Calu3 (cell line): ENCODE results near the gene CHMP2A. TPM values are rescaled to one million over a fixed set of nuclear protein-coding genes. Genes with fewer than 3 reads are reported as not detected.
A peak's percentile ranks its signal among the peaks of the same experiment; 100 is the strongest.

Source experiments
- BruUV-seq: library from RNA; stranded (reverse); fragments of 400-500 nt; replicated peaks from 2 replicates; lab custom pipeline; 2021; lab: Mats Ljungman, UMichigan
- CTCF ChIA-PET: fragments of 300-600 bp; sonication (Branson Sonifier 250); formaldehyde crosslinking; loops from one replicate; lab custom pipeline; 2022; ENCODE audit warnings: antibody characterized with exemption; lab: Charles Lee
- DNase-seq: peaks from one replicate; pipeline ENCODE4 v3.0.0; 2022
- H3K27ac Mint-ChIP-seq: one replicate; pipeline ENCODE4 v1.8.0; 2022; ENCODE audit warnings: mixed read lengths; ENCODE audit not compliant: unreplicated experiment
- H3K27me3 Mint-ChIP-seq: one replicate; pipeline ENCODE4 v1.8.0; 2022; ENCODE audit warnings: mixed read lengths; ENCODE audit not compliant: unreplicated experiment
- H3K36me3 Mint-ChIP-seq: one replicate; pipeline ENCODE4 v1.8.0; 2022; ENCODE audit warnings: mild to moderate bottlenecking, moderate library complexity, mixed read lengths; ENCODE audit not compliant: insufficient read depth, unreplicated experiment
- H3K4me1 Mint-ChIP-seq: one replicate; pipeline ENCODE4 v1.8.0; 2022; ENCODE audit warnings: mild to moderate bottlenecking, low read depth, mixed read lengths; ENCODE audit not compliant: unreplicated experiment
- H3K4me3 Mint-ChIP-seq: one replicate; pipeline ENCODE4 v1.8.0; 2022; ENCODE audit warnings: mild to moderate bottlenecking, low read depth, moderate library complexity, mixed read lengths; ENCODE audit not compliant: unreplicated experiment
- H3K9me3 Mint-ChIP-seq: one replicate; pipeline ENCODE4 v1.8.0; 2022; ENCODE audit warnings: low read depth, mixed read lengths; ENCODE audit not compliant: unreplicated experiment
- intact Hi-C: fragments of 100-400 bp; cut with micrococcal nuclease; formaldehyde crosslinking; loops from one replicate; pipeline ENCODE4 v1.10.0; 2022; ENCODE audit not compliant: unreplicated experiment
- total RNA-seq: library from RNA; stranded (reverse); gene quantifications from 2 replicates; pipeline ENCODE4 v1.2.3, GENCODE V29; 2022
- TF ChIP-seq, protein P1 (sequence below): fragments of 200-600 bp; IDR thresholded peaks from one replicate; pipeline ENCODE4 v1.8.0; 2022; ENCODE audit warnings: antibody characterized with exemption; ENCODE audit not compliant: unreplicated experiment

The CHMP2A gene
- total RNA-seq, 1 experiment from 2014 or later: 168 TPM

DNA sequence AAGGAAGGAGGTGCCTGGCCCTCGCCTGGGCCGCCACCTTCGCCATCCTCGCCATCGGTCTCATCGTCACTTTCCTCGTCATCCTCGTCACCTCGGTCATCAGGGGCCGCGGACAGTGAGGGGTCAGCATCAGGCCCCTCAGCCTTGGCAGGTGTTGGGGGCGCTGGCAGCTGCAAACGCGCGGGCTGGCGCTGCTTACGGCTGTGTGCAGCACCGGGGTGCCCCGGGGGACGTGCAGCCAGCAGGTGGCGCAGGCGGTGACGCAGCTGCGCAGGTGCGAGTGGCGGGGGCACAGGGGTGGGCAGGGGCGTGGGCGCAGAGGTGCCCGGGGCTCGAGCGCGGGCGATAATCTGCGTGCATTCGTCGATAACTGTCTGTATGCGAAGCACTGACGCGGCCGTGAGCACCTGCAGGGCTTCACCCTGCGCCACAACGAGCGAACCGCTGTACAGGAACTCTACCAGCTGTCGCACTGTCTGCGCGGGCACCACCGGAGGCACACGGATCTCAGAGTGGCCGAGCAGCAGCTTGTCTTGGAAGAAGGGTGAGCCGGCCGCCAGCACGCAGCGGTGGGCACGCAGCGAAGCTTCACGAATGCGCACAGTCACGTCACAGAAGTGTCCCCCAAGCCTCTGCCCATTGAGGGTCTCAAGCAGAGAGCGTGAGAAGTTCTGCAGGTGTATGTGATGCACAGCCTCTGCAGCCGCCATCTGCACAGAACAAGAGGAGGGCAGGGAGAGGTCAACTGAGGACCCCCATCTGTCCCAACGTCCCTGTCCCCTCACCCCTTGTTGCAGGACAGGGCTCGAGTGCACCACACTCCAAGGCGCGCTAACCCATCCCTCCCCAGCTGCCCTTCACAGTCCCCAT lies 37.7 kb downstream of the CHMP2A start:
- CTCF ChIA-PET: interaction anchor here (0.5 kb wide), 1 partner anchor 718 kb away, joined by 3 read pairs; no protein-coding TSS in a partner anchor
- TSS peak; percentile 13 for BruUV-seq
- DNase-seq: no peak
- intact Hi-C loops: no loop called here
- H3K27ac Mint-ChIP-seq: no peak overlapping the region
- H3K9me3 Mint-ChIP-seq: no peaks in the 10 kb centered on the region
- peaks cover 44% of the 10 kb centered on the region for H3K4me1 Mint-ChIP-seq
- no peak overlapping the region for H3K4me3 Mint-ChIP-seq
- peaks cover 81% of the 10 kb centered on the region for H3K36me3 Mint-ChIP-seq
- TF ChIP-seq, protein P1, sequence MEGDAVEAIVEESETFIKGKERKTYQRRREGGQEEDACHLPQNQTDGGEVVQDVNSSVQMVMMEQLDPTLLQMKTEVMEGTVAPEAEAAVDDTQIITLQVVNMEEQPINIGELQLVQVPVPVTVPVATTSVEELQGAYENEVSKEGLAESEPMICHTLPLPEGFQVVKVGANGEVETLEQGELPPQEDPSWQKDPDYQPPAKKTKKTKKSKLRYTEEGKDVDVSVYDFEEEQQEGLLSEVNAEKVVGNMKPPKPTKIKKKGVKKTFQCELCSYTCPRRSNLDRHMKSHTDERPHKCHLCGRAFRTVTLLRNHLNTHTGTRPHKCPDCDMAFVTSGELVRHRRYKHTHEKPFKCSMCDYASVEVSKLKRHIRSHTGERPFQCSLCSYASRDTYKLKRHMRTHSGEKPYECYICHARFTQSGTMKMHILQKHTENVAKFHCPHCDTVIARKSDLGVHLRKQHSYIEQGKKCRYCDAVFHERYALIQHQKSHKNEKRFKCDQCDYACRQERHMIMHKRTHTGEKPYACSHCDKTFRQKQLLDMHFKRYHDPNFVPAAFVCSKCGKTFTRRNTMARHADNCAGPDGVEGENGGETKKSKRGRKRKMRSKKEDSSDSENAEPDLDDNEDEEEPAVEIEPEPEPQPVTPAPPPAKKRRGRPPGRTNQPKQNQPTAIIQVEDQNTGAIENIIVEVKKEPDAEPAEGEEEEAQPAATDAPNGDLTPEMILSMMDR: no peak
- no peaks in the 10 kb centered on the region for H3K27me3 Mint-ChIP-seq

- Mint-ChIP-seq H3K27me3 (no peaks in the 10 kb centered on the region), H3K9me3 (no peaks in the 10 kb centered on the region), H3K27ac (no peak overlapping the region), H3K36me3 (peaks cover 86% of the 10 kb centered on the region), H3K4me1 (peaks cover 44% of the 10 kb centered on the region), H3K4me3 (no peak overlapping the region)
- intact Hi-C loops: no loop called here
- DNase-seq: no peak
- BruUV-seq: no TSS peak
- TF ChIP-seq, protein P1: no peak
- CTCF ChIA-PET: no interaction called here
Measured at GRCh38 chr19:58516246-58516836, 38.6 kb downstream of the CHMP2A start.

GRCh38 chr19:58515259-58515658 lies 39.6 kb downstream of the CHMP2A start:
- H3K4me3 Mint-ChIP-seq: peak overlapping the region; percentile 16
- H3K9me3 Mint-ChIP-seq: no peaks in the 10 kb centered on the region
- peaks cover 84% of the 10 kb centered on the region for H3K36me3 Mint-ChIP-seq
- TF ChIP-seq, protein P1: no peak
- peaks cover 39% of the 10 kb centered on the region for H3K4me1 Mint-ChIP-seq
- DNase-seq: no peak
- CTCF ChIA-PET: no interaction called here
- H3K27ac Mint-ChIP-seq: no peak overlapping the region
- BruUV-seq: no TSS peak
- no peaks in the 10 kb centered on the region for H3K27me3 Mint-ChIP-seq
- intact Hi-C loops: no loop called here

DNA sequence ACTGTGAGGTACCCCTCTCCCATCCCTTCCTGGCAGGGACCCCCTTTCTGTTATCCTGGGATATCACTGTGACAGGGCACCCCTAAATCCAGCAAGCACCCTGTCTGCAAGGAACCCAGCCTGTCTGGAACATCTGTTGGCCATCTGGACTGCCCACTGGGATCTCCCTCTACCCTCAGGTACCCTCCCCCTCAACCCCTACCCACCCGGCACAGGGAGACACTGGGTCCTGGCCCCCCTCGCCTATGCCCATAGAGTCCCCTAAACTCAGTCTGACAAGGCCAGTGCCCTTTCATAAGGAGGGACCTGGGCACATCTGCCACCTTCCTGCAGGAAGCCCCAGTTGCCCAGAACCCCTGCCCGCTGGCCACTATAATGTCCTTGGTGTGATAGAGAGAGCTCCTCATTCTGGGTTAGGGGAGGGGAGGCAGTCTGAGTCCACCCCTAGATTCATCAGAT lies 40.3 kb downstream of the CHMP2A start:
- BruUV-seq: no TSS peak
- H3K4me1 Mint-ChIP-seq: peaks cover 36% of the 10 kb centered on the region
- TF ChIP-seq, protein P1: no peak
- CTCF ChIA-PET: interaction anchor here (0.8 to 1.3 kb wide), 4 partner anchors 39 to 169 kb away, joined by 3 to 7 read pairs (median 4); partner anchors contain the start of genes CHMP2A, ZNF446 and ZNF584
- H3K9me3 Mint-ChIP-seq: no peaks in the 10 kb centered on the region
- no peak for DNase-seq
- no peaks in the 10 kb centered on the region for H3K27me3 Mint-ChIP-seq
- peak overlapping the region; percentile 69 for H3K4me3 Mint-ChIP-seq
- H3K27ac Mint-ChIP-seq: peak overlapping the region; percentile 73
- intact Hi-C loops: no loop called here
- H3K36me3 Mint-ChIP-seq: peaks cover 78% of the 10 kb centered on the region
